ENCODE data around the gene ETV3.

DNA sequence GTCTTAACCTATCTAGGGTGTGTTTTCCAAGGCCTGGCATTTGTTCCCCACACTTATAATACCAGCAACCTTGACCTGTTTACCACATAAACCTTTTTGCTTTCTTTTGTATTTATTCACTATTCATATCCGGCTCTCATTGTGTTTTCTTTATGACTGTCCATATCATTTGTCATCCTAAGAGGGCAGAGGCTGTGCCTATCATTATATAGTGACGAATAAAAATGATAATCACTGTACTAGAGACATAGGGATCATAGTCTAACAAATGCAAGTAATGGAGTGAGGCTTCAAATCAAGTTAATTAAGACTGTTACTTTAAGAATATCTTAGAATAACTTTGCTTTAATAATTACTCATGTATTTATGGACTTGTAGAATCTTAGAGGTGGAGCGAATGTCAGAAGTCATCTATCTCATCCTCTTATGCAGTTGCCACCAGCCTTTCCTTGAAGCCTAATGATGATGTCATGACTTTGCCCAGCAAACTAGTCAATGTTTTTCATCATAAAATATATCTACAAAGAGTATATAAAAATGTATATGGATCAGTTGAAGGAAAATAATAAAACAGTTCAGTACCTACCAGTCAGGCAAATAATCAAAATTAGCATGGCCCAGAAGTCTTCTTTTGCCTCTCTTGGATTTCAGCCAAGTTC lies 4.7 kb upstream of the ETV3 start:
- TF ChIP-seq POLR2A (IDR thresholded peaks at IDR 0.05) = no peak
- TF ChIP-seq, protein P1, sequence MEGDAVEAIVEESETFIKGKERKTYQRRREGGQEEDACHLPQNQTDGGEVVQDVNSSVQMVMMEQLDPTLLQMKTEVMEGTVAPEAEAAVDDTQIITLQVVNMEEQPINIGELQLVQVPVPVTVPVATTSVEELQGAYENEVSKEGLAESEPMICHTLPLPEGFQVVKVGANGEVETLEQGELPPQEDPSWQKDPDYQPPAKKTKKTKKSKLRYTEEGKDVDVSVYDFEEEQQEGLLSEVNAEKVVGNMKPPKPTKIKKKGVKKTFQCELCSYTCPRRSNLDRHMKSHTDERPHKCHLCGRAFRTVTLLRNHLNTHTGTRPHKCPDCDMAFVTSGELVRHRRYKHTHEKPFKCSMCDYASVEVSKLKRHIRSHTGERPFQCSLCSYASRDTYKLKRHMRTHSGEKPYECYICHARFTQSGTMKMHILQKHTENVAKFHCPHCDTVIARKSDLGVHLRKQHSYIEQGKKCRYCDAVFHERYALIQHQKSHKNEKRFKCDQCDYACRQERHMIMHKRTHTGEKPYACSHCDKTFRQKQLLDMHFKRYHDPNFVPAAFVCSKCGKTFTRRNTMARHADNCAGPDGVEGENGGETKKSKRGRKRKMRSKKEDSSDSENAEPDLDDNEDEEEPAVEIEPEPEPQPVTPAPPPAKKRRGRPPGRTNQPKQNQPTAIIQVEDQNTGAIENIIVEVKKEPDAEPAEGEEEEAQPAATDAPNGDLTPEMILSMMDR (IDR thresholded peaks at IDR 0.05) = no peak
